ENCODE data around the gene TNP2. TPM values are rescaled to one million over a fixed set of nuclear protein-coding genes. Genes with fewer than 3 reads are reported as not detected.

TNP2 gene
- polyA plus RNA-seq, 3 donors = not detected

DNA sequence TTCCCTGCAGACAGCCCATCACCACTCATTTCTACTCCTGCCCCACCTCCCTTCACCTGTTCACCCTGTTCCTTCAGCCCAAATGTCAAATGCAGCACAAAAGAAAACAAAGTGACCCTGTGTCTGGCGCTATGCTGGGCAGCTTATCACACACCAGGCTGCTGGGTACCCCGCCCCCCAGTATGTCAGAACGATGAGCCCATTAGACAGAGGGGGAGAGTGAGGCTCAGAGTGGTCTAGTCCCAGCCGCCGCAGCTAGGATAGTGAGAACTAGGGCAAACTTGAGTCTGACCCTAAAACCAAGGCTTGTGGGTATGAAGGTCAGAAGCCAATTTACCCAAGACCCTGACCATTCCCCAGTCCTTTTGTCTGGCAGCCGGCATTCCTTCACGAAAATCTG, 4.0 kb downstream of the TNP2 start:
- H4K20me1 ChIP-seq (ENCODE audit: insufficient read depth, low read length) = no peaks in the 10 kb centered on the region
- H3K36me3 ChIP-seq (replicated peaks in 1 of 2; ENCODE audit: control insufficient read depth in 1 of 2, insufficient read depth in 2 of 2, low read length in 2 of 2) = no peaks in the 10 kb centered on the region
- H3K9me3 ChIP-seq (replicated peaks in 1 of 2; ENCODE audit: control insufficient read depth in 1 of 2, insufficient read depth in 1 of 2, low read length in 2 of 2) = no peaks in the 10 kb centered on the region
- H3K9ac ChIP-seq (ENCODE audit: insufficient read depth, low read length, poor library complexity, severe bottlenecking) = no peak overlapping the region
- H3K27me3 ChIP-seq (ENCODE audit: control insufficient read depth in 2 of 2, insufficient read depth in 2 of 2, low read length in 2 of 2) = peaks cover 0 to 7% of the 10 kb centered on the region in 2 donors
- H3K4me2 ChIP-seq (replicated peaks; ENCODE audit: extremely low read depth, low read length, poor library complexity, severe bottlenecking) = no peak overlapping the region
- Mint-ChIP-seq H3K27me3 (ENCODE audit: low read depth in 3 of 3) (peaks cover 20 to 43% (median 32%) of the 10 kb centered on the region in 3 donors), H3K9me3 (peaks cover 0 to 3% (median 0%) of the 10 kb centered on the region in 7 donors), H3K36me3 (no peaks in the 10 kb centered on the region), H3K27ac (peak overlapping the region in 1 of 7 donors; percentile 57), H3K4me3 (peak overlapping the region in 1 of 2 donors; percentile 47), H3K4me1 (peaks cover 15% of the 10 kb centered on the region)
- TF ChIP-seq, protein P1, sequence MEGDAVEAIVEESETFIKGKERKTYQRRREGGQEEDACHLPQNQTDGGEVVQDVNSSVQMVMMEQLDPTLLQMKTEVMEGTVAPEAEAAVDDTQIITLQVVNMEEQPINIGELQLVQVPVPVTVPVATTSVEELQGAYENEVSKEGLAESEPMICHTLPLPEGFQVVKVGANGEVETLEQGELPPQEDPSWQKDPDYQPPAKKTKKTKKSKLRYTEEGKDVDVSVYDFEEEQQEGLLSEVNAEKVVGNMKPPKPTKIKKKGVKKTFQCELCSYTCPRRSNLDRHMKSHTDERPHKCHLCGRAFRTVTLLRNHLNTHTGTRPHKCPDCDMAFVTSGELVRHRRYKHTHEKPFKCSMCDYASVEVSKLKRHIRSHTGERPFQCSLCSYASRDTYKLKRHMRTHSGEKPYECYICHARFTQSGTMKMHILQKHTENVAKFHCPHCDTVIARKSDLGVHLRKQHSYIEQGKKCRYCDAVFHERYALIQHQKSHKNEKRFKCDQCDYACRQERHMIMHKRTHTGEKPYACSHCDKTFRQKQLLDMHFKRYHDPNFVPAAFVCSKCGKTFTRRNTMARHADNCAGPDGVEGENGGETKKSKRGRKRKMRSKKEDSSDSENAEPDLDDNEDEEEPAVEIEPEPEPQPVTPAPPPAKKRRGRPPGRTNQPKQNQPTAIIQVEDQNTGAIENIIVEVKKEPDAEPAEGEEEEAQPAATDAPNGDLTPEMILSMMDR (IDR thresholded peaks at IDR 0.05) = no peak
- H2AFZ ChIP-seq (ENCODE audit: insufficient read depth, low read depth, low read length, poor library complexity, severe bottlenecking) = no peak overlapping the region
- 100% methylated on average over 2 of the region's 7 CpGs for WGBS (ENCODE audit: insufficient coverage)
- H3K27ac ChIP-seq (ENCODE audit: low read depth in 1 of 2, low read length in 2 of 2) = no peak overlapping the region
- no peak overlapping the region for H3K4me3 ChIP-seq (replicated peaks in 1 of 3; ENCODE audit: low read depth in 2 of 3, low read length in 3 of 3)
- DNase-seq = no peak
- intact Hi-C loops (cut with micrococcal nuclease) = no loop called here
- H3K79me2 ChIP-seq (ENCODE audit: insufficient read depth, low read length) = no peaks in the 10 kb centered on the region
- peaks cover 4 to 9% of the 10 kb centered on the region in 2 donors for H3K4me1 ChIP-seq (ENCODE audit: control insufficient read depth in 1 of 2, insufficient read depth in 2 of 2, low read length in 2 of 2)

DNA sequence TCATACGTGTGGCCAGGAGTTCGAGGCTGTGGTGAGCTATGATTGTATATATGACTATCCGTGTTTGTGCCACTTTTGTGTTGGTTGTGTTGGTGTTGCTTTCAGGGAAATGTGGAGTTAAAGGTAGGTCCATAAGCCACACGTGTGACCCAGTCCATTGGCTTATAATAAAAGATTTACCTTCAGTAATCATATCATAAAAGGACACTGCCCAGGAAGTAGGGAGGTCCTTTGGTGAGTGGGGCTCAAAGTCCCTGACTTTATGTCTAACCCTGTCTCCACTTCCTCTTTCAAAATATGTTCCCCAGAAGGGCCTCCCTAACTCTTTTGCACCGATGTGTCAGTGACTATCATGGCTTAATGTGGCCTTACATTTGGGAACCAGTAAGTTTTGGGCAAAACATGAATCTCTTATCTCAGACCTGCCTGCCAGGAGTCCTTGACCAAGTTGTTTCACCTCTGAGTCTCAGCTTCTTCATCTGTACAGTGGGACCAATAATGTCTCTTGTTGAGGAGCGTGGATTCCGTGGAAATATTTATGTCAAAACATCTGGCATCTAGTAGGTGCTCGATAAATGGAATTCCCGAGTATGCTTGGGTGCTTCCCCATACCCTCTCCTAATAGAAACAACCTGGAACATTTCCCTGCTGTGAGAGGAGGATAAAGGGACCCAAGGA, 4.8 kb downstream of the TNP2 start:
- 72% methylated on average over 4 of the region's 9 CpGs for WGBS (ENCODE audit: insufficient coverage)
- Histone ChIP-seq H3K9me3 (replicated peaks in 1 of 2; ENCODE audit: control insufficient read depth in 1 of 2, insufficient read depth in 1 of 2, low read length in 2 of 2) (no peaks in the 10 kb centered on the region), H3K4me1 (ENCODE audit: control insufficient read depth in 1 of 2, insufficient read depth in 2 of 2, low read length in 2 of 2) (peaks cover 4 to 11% of the 10 kb centered on the region in 2 donors), H4K20me1 (ENCODE audit: insufficient read depth, low read length) (no peaks in the 10 kb centered on the region), H3K4me3 (replicated peaks in 1 of 3; ENCODE audit: low read depth in 2 of 3, low read length in 3 of 3) (no peak overlapping the region), H2AFZ (ENCODE audit: insufficient read depth, low read depth, low read length, poor library complexity, severe bottlenecking) (no peak overlapping the region), H3K79me2 (ENCODE audit: insufficient read depth, low read length) (no peaks in the 10 kb centered on the region), H3K27ac (ENCODE audit: low read depth in 1 of 2, low read length in 2 of 2) (no peak overlapping the region), H3K4me2 (replicated peaks; ENCODE audit: extremely low read depth, low read length, poor library complexity, severe bottlenecking) (no peak overlapping the region), H3K27me3 (ENCODE audit: control insufficient read depth in 2 of 2, insufficient read depth in 2 of 2, low read length in 2 of 2) (peaks cover 0 to 7% of the 10 kb centered on the region in 2 donors), H3K9ac (ENCODE audit: insufficient read depth, low read length, poor library complexity, severe bottlenecking) (no peak overlapping the region), H3K36me3 (replicated peaks in 1 of 2; ENCODE audit: control insufficient read depth in 1 of 2, insufficient read depth in 2 of 2, low read length in 2 of 2) (no peaks in the 10 kb centered on the region)
- H3K27ac Mint-ChIP-seq = no peak overlapping the region
- intact Hi-C loops (cut with micrococcal nuclease) = no loop called here
- peaks cover 17% of the 10 kb centered on the region for H3K4me1 Mint-ChIP-seq
- peak; percentile 20 to 27 (median 23) for DNase-seq
- TF ChIP-seq, protein P1 (IDR thresholded peaks at IDR 0.05) = no peak
- peak overlapping the region in 1 of 2 donors; percentile 1 for H3K4me3 Mint-ChIP-seq
- no peaks in the 10 kb centered on the region for H3K36me3 Mint-ChIP-seq
- peaks cover 27 to 48% (median 36%) of the 10 kb centered on the region in 3 donors for H3K27me3 Mint-ChIP-seq (ENCODE audit: low read depth in 3 of 3)
- H3K9me3 Mint-ChIP-seq = peaks cover 0 to 3% (median 0%) of the 10 kb centered on the region in 7 donors

All from CD14-positive monocyte (primary cell).